ENCODE results near the gene KRTAP10-3. TPM values are rescaled to one million over a fixed set of nuclear protein-coding genes. Genes with fewer than 3 reads are reported as not detected.

The KRTAP10-3 gene
- total RNA-seq, 6 donors from 2014 or later: not detected

DNA sequence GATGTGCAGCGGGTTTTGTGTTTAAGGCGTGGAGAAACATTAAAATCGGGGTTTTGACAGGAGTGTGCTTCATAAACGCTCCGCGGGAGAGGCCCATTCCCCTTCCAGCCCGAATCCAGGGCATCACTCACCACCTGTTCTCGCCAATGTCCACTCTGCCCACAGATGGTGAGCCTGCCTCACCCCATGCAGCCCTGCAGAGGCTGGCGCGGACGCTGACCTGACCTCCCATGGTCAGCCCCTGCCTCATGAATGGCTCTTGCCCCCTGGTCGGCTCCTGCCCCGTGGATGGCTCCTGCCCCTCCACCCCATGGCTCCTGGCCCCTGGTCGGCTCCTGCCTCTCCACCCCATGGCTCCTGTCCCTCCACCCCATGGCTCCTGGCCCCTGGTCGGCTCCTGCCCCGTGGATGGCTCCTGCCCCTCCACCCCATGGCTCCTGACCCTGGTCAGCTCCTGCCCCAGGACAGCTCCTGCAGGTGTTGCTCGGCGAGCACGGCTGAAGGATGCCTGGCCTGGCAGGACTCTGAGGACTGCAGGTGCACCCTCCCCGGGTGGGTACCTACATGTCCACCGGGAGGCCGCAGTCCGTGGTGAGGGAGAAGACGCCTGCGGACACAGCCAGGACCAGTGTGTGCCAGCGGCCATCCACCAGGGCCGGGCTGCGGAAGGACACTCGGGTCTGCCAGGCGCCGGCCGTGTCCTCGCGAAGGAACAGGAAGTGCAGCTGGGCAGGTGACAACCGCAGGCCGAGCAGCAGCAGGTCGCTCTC, 25.3 kb downstream of the KRTAP10-3 start:
- peak; percentile 18 to 78 for DNase-seq
- H3K9me3 ChIP-seq: no peaks in the 10 kb centered on the region
- H3K27me3 ChIP-seq: no peaks in the 10 kb centered on the region
- TF ChIP-seq POLR2AphosphoS5 (IDR thresholded peaks at IDR 0.05) (no peak), EP300 (IDR thresholded peaks at IDR 0.05) (no peak), POLR2A (IDR thresholded peaks at IDR 0.05) (no peak)
- ATAC-seq (ENCODE audit: low FRiP score in 2 of 2): no peak
- H3K36me3 ChIP-seq: no peaks in the 10 kb centered on the region
- no peaks in the 10 kb centered on the region for H3K4me1 ChIP-seq
- no peak overlapping the region for H3K4me3 ChIP-seq
- 88 to 90% methylated on average over 22 to 31 of the region's 37 CpGs for WGBS, 2 donors
- H3K27ac ChIP-seq: no peak overlapping the region

- ATAC-seq (ENCODE audit: low FRiP score in 2 of 2) (no peak), DNase-seq (no peak)
- TF ChIP-seq POLR2AphosphoS5 (IDR thresholded peaks at IDR 0.05) (no peak), EP300 (IDR thresholded peaks at IDR 0.05) (no peak), CTCF (IDR thresholded peaks at IDR 0.05) (no peak), POLR2A (IDR thresholded peaks at IDR 0.05) (no peak)
- Histone ChIP-seq H3K27me3 (no peaks in the 10 kb centered on the region), H3K27ac (no peak overlapping the region), H3K9me3 (no peaks in the 10 kb centered on the region), H3K4me3 (no peak overlapping the region), H3K4me1 (no peaks in the 10 kb centered on the region), H3K36me3 (no peaks in the 10 kb centered on the region)
- WGBS, 2 donors: 82 to 87% methylated on average over 14 to 16 of the region's 16 CpGs
Observed at GRCh38 chr21:44532712-44533111, 25.9 kb downstream of the KRTAP10-3 start.

GRCh38 chr21:44531606-44532564, 26.7 kb downstream of the KRTAP10-3 start:
- no peaks in the 10 kb centered on the region for H3K4me1 ChIP-seq
- no peaks in the 10 kb centered on the region for H3K9me3 ChIP-seq
- H3K4me3 ChIP-seq: no peak overlapping the region
- H3K27me3 ChIP-seq: no peaks in the 10 kb centered on the region
- DNase-seq (peak; percentile 12 to 58), ATAC-seq (ENCODE audit: low FRiP score in 2 of 2) (no peak)
- no peaks in the 10 kb centered on the region for H3K36me3 ChIP-seq
- no peak for TF ChIP-seq POLR2A (IDR thresholded peaks at IDR 0.05)
- TF ChIP-seq EP300 (IDR thresholded peaks at IDR 0.05): no peak
- TF ChIP-seq CTCF (IDR thresholded peaks at IDR 0.05): no peak
- no peak for TF ChIP-seq POLR2AphosphoS5 (IDR thresholded peaks at IDR 0.05)
- H3K27ac ChIP-seq: no peak overlapping the region
- WGBS, 2 donors: 79 to 81% methylated on average over 21 to 30 of the region's 30 CpGs

- no peak for ATAC-seq (ENCODE audit: low FRiP score in 2 of 2)
- peak in 1 of 2 donors; percentile 15 for DNase-seq
- H3K9me3 ChIP-seq: no peaks in the 10 kb centered on the region
- H3K4me3 ChIP-seq: no peak overlapping the region
- no peaks in the 10 kb centered on the region for H3K36me3 ChIP-seq
- no peak overlapping the region for H3K27ac ChIP-seq
- H3K27me3 ChIP-seq: no peaks in the 10 kb centered on the region
- H3K4me1 ChIP-seq: no peaks in the 10 kb centered on the region
- TF ChIP-seq POLR2A (IDR thresholded peaks at IDR 0.05) (no peak), POLR2AphosphoS5 (IDR thresholded peaks at IDR 0.05) (no peak), CTCF (IDR thresholded peaks at IDR 0.05) (no peak), EP300 (IDR thresholded peaks at IDR 0.05) (no peak)
- 86 to 92% methylated on average over 11 to 23 of the region's 23 CpGs for WGBS, 2 donors
Observed at GRCh38 chr21:44530903-44531605, 27.5 kb downstream of the KRTAP10-3 start.
